HG03575 (cell line): ENCODE results near the gene ZFHX3.

Source experiments
- ATAC-seq: cut with Tn5 transposase; IDR thresholded peaks from one replicate; pipeline ENCODE4 v1.9.1; 2021; ENCODE audit not compliant: unreplicated experiment, insufficient number of reproducible peaks, low FRiP score; ENCODE audit errors: extremely low read depth

The ZFHX3 gene

GRCh38 chr16:73046202-73046848 is 1.6 kb downstream of the ZFHX3 start:
- ATAC-seq = no peak

- no peak for ATAC-seq
Observed at GRCh38 chr16:73043828-73044467, 4.0 kb downstream of the ZFHX3 start.

GRCh38 chr16:73042807-73043206 is 5.1 kb downstream of the ZFHX3 start:
- no peak for ATAC-seq

GRCh38 chr16:73041676-73042075 is 6.3 kb downstream of the ZFHX3 start:
- no peak for ATAC-seq

- ATAC-seq = no peak
Observed at GRCh38 chr16:73040735-73041402, 7.1 kb downstream of the ZFHX3 start.

GRCh38 chr16:73040136-73040535 is 7.8 kb downstream of the ZFHX3 start:
- no peak for ATAC-seq

GRCh38 chr16:73037845-73038570 is 9.9 kb downstream of the ZFHX3 start:
- no peak for ATAC-seq

- no peak for ATAC-seq
Observed at GRCh38 chr16:73037331-73037745, 10.6 kb downstream of the ZFHX3 start.

GRCh38 chr16:73036074-73036826 is 11.7 kb downstream of the ZFHX3 start:
- ATAC-seq = peak; percentile 61

- ATAC-seq = no peak
Observed at GRCh38 chr16:73034374-73034773, 13.6 kb downstream of the ZFHX3 start.

- no peak for ATAC-seq
Observed at GRCh38 chr16:73033271-73033998, 14.5 kb downstream of the ZFHX3 start.

- no peak for ATAC-seq
Observed at GRCh38 chr16:73032541-73033270, 15.2 kb downstream of the ZFHX3 start.

GRCh38 chr16:73031984-73032383 is 15.9 kb downstream of the ZFHX3 start:
- ATAC-seq = no peak

GRCh38 chr16:73031155-73031866 is 16.6 kb downstream of the ZFHX3 start:
- no peak for ATAC-seq

- ATAC-seq = no peak
Observed at GRCh38 chr16:73028721-73029361, 19.1 kb downstream of the ZFHX3 start.

GRCh38 chr16:73028263-73028662 is 19.7 kb downstream of the ZFHX3 start:
- ATAC-seq = no peak

GRCh38 chr16:73027685-73028111 is 20.2 kb downstream of the ZFHX3 start:
- no peak for ATAC-seq
